GM21360 (cell line): ENCODE results near the gene EXOC6B.
A peak's percentile ranks its signal among the peaks of the same experiment; 100 is the strongest.

ENCODE experiments used
- ATAC-seq: cut with Tn5 transposase; IDR thresholded peaks from one replicate; pipeline ENCODE4 v1.9.1; 2021; ENCODE audit warnings: mild to moderate bottlenecking, moderate library complexity; ENCODE audit not compliant: unreplicated experiment

EXOC6B gene

DNA sequence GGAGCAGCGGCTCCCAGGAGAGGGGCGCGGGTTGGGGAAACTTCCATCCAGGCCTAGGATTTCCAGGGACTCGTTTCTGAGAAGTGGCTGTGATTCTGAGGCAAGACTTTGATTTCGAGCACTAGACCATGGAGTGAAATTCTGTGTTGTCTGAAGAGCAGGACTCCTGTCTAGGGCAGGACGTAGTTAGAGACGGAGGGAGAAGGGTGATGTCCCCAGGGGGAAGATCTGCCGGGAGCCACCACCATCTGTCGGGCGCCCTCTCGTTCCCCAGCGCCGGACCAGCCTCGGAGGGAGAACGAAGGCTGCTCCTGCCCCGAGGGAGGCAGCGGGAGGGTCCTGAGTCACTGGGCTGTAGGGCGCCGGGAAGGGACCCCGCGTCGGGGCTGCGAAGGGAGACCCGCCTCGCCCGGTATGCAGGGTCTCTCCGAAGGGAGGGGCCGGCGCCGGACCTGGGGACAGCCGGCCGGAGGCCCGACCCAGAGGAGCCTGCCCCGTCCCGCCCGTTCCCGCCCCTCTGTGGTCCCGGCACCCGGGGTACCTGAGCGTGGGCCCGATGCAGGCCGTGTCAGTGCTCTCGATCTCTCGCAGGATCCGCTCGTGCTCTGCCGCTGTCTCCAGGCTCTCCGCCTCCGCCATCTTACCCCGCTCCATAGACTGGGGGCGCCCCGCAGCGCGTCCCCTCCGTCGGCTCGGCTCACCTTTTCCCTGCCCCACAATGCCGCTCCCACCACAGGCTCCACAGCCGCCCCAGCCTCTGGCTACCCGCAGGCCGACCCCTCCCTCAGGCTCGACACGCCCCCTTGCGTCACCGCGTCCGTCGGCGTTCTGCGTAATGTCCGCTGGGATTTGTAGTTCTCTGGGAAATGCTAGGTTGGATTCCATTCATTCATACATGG lies at the start of gene EXOC6B:
EXOC6B (minus strand) TSS at position 777 of the 899 bp plus-strand sequence.
- peak; percentile 94 for ATAC-seq

DNA sequence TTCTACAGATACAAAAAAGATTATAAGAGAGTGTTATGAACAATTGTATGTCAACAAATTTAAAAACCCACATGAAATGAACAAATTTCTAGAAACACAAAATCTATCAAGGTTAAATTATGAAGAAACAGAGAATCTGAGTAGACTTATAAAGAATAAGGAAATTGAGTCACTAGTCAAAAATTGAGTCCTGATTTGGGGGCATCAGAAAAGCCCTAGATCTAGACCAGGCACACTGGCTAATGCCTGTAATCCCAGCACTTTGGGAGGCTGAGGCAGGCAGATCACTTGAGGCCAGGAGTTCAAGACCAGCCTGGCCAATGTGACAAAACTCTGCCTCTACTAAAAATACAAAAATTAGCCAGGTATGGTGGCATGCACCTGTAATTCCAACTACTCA lies 46.0 kb upstream of the EXOC6B start:
- no peak for ATAC-seq

DNA sequence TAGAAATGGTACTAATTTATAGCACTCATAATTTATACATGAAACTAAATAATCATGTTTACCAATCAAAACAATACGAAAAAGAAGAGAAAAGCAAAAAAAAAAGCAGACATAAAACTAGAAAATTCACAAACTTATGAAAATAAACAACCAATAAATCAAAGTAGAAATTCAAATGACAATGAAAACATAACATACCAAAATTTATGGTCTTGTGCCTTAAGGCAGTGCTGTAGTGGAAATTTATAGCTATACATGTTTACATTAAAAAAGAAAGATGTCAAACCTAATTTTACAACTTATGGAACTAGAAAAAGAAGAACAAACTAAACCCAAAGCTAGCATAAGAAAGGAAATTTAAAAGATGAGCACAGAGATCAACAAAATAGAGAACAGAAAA lies 45.2 kb upstream of the EXOC6B start:
- ATAC-seq = no peak

DNA sequence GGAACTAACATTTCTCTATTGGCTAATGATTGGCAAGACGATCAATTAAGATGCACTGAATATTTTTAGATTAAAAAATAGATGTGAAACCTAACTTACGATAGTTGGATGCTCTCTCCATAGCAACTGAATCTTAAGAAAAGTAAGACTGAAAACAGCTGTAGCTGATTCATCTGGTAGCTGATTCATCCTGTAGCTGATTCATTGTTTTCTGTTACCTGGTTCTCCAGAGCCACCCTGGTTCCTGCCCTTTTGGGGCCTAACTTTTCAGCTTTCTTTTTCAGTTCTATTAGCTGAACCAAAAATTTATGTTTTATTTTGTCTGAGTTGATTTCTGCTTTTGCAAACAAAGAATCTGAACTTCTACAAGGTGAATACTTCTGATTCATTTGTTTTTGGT lies 38.7 kb upstream of the EXOC6B start:
- peak; percentile 60 for ATAC-seq

DNA sequence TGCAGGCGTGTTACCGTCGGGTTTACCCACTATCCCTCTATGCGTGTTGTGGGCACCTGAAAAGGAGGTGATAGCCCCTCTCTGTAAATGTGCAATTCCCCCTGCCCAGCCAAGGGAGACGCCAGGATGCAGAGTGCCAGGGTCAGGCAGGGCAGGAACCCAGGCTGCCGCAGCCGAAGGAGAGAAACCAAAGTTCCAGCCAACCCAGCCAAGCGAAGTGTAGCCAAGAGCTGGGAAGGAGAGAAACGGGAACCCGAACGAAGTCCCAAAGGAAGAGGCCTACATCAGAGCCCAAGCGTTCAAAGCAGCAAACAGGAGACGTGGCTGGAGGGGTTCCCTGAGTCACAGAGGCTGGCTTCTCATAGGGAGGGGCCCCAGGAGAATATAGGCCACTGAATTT lies 37.2 kb upstream of the EXOC6B start:
- no peak for ATAC-seq

DNA sequence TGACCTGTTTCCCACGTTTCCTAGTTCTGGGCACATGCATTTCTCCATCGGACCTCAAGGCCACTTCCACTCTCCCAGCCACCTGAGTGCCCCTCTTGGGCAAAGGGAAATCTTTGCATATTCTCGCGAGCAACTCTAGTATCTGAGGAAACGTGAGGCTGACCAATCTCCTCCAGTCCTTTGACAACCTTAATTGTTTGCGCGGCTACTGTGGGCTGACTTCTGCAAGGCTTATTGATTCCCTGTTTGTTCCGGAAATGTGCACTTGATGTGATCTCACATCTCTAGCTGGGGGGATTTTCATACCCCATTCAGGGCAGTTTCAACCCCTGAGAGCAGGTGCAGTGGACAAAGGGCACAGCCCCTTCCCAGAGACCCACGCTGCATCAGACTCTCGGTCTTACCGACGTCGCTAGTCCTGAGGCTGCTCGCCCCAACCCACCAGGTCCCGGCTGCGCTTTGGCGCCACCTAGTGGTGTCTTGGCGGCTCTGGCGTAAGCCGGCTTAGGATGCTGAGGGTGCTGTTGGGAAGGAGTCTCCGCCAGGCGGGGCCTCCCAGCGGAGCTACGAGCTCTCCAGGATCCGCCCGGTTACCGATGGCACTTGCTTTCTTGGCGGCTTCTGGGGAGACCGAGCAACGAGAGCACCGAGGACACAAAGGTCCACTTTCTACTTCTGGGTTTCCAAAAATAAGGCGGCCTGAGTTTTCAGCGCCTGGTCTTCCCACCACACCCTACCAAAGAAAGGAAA lies 36.6 kb upstream of the EXOC6B start:
- ATAC-seq = peak; percentile 90

DNA sequence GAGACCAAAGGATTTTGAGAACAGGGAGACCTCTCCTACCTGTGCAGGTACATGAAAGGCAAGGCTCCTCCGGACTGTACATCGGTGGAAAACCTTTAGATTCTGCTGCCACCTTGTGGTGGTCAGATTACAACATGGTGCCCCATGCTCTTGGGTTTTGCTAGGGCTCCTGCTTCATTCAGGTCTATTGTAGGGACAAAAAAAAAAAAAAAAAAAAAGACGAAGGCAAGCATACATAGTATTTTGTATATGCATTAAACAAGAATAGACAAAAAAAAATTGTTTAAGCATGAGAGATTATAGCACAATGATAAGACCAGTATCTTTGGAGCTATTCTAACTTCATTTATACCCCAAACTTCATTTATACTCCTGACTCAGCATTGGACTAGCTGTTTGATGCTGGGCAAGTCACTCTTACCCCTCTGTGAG lies 34.0 kb upstream of the EXOC6B start:
- peak; percentile 41 for ATAC-seq

DNA sequence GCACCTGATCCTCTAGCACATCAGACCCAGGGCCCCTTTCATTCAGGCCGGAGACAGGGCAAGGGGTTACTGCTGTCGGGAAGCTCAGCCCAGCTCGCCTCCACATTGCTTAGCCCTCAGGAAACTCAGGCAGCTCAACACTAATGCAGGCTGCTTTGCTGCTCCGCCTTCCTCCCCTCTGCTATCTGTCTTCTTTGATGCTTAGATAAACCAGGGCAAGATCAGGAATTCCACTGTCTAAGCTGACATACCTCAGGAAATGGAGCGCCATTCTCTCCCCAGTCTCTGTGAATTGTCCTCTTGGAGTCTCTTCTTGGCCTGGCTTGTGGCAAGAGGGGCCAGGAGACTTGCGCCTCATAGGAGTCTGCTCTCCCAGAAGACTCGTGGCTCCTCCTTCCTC lies 25.5 kb upstream of the EXOC6B start:
- no peak for ATAC-seq

DNA sequence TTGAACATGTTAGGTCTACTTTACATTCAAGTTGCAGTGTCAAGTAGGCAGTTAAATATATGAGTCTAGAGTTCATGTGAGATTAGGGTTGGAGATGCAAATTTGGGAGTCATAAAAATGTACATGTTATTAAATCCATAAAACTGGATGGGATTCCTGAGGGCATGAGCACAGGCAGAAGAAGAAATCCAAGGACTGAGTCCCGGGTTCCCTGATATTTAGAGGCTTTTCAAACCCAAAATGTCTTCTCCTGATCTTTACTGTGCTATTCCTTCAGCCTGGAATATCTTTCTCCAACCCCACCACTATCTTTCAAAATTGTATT lies 23.3 kb upstream of the EXOC6B start:
- no peak for ATAC-seq

DNA sequence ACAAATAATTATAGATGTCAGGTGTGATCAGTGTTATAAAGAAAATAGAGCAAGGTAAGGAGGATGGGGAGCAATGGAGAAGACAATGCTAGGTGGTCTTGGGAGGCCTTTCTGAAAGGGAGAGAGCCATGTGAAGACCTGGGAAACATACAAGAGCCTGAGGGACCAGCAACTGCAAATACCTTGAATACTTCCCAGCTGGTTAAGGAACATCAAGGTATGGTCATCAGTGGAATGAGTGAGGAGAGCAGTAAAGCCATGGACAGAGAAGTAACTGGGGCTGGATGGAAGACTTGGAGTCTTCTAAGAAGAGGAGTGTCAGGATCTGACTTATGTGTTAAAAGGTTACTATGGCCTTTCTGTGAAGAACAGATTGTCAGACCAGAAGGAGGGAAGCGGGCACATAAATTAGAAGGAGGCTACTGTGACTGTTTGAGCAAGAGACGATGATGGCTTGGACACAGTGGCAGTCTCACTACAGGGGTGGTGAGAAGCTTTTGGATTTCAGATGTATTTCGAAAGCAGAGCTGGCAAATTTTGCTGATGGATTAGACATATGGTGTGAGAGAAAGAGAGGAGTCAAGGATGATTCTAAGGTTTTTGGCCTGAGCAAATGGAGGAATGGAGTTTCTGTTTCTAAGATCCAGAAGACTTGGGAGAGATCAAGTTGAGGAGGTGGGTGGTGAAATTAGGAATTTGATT lies 22.8 kb upstream of the EXOC6B start:
- ATAC-seq = no peak

DNA sequence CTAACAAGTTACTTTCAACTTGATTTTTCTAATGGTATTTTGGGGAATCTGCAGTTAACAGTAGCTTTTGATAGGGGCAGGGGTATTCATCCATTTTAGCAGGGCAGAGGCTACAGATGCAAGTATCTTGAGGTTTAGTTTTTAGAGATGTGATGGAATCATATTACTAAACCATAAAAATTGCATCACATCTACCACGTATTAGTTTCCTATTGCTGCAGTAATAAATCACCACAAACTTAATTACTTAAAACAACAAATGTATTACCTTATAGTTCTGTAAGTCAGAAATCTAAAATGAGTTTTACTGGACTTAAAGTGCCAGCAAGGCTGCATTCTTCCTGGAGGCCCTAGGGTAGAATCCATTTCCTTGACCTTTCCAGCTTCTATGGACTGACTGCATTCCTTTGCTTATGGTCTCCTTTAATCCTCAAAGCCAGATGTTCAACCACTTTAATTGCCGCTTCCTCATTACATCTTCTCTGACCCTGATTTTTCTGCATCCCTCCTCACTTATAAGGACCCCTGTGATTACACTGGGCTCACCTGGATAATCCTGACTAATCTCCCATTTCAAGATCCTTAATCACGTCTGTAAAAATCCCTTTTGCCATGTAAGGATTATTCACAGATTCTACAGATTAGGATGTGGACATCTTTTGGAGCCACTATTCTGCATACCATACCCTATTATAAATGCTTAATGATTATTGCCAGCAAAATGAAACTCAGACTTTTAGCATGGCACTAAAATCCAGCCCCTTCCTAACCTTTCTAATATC lies 21.9 kb upstream of the EXOC6B start:
- no peak for ATAC-seq

DNA sequence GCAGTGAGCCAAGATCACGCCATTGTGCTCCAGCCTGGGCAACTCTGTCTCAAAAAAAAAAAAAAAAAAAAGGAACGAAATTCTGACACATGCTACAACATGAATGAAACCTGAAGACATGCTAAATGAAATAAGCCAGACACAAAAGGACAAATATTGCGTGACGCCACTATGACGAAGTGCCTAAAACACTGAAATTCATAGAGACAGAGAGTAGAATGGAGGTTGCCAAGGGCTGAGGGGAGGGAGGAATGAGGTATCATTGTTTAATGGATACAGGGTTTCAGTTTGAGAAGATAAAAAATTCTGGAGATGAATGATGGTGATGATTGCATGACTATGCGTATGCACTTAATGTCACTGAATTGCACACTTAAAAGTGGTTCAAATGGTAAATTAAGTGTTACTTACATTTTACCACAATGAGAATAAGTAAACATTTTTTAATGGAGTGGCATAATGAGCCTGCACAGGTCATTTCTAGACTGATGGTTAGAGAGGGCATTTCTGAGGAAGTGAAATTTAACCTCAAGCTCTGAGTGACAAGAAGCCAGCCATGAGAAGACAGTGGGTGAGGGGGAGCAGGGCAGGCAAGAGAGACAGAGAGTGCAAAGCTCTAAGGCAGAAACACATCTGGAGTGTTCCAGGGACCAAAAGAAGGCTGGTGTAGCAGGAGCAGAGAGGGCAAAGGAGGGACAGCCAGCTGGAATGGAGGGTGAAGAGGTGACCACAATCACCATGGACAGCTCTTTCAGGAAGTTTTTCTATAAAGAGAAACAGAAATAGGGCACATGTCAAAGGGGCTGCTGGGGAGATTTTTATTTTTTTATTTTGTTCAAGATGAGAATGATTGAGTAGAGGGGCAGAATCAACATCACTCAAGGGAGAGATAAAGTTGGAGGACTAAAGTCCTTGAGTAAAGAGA lies 20.6 kb upstream of the EXOC6B start:
- ATAC-seq = no peak

DNA sequence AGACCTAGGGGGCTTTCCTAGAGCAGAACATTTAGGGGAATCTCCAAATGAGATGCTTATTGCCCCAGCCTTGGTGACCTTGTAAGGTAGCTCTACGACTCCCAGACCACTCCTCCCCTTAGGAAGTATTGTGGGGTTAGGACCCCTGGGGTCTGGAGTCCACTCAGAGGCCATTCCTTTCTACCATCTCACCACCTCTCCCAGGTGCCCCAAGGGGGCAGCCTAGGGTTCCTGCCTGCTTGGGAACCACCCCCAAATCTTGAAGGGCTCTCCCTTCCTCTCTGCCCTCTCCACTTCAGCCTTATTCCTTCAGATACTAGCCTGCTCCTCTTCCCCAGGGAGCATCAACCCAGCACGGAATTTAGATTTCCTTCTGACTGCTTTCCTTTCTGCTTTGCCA lies 17.5 kb upstream of the EXOC6B start:
- no peak for ATAC-seq

DNA sequence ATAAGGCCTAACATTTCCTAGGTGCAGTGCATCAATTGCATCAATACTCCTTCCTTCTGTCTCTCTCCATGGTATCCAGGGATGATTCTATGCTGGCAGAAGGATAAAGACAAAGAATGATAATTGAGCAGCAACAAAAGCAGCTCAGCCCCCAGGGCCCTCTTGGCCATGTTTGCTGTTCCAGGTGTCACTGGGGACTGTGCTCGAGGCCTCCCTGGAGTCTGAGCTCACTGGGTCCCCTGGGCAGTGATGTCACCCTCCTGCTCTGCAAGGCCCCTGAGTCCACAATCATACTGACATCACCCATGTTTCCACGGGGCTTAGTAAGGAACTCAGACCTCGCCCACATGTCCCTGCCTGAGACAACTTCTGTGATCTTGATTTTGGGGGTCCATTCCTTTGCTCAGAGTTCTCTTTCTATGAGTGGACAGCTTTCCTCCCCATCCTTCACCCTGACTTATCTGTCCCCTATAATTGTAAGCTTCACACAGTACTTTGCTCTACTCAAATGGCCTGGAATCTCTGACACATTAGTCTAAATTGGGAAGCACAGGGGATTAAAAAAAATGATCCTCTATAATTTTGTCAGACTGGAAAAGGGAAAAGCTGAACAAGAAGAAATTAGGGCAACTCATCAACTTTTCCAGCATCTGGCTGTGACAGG lies 15.8 kb upstream of the EXOC6B start:
- no peak for ATAC-seq

DNA sequence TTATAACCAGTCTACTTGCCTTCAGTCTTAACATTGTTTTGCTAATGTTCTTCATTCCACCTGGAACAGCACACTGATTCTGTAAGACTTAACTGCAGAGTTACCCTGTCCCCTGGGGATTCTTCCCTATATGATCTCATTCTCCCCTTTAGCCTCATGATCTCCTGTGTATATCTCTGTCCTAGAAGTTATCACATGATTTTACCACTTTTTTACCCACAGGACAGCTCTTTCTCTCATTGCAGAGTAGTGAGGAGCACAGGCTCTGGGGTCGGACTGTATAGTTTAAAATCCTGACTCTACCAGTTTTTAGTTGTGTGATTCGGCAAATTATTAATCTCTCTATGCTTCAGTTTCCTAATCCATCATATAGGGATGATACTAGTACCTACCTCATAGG lies 14.2 kb upstream of the EXOC6B start:
- no peak for ATAC-seq

DNA sequence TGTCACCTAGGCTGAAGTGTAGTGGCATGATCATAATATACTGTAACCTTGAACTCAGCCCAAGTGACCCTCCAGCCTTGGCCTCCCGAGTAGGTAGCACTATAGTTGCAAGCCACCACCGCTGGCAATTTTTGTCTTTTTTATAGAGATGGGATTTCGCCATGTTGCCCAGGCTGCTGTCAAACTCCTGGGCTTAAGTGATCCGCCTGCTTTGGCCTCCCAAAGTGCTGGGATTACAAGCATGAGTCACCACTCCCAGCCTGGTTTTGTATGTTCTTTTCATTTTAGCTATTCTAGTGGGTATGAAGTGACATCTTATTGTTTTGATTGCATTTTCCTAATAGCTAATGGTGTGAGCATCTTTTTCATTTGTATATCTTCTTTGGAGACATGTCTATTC lies 11.3 kb upstream of the EXOC6B start:
- ATAC-seq = no peak

DNA sequence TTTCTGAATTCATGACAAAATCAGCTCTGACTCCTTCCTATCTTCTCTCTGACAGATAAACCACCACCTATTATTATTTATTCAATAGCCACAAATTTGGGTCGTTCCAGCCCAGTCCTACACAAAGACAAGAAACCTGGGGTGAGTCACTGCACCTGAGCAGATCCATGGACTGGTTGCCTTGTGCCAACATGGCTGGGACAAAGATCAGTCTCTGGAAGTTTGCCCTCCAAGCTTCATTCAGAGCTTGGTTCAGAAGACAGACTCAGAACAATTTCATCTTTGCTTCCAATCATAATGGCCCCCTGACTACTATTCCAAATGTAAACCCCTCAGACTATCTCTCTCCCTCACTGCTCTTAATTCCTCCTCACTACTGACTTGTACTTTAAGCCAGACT lies 9.6 kb upstream of the EXOC6B start:
- ATAC-seq = no peak

DNA sequence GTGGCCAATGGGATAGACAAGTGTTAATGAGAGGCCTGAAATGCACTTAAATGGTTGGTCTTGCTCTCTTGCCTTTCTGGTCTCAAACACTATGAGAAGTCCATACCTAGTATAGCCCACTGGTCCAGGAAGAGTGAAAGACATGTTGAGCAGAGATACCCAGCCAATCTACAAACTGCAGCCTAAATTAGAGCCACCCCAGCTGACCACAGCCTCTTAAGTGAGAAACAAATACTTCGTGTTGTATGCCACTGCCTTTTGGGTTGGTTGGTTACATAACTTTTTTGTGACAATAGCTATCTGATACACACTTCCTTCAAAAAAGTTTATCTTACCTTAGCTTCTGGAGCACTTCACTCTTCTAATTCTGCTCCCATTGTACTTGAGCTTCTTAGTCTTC lies 8.8 kb upstream of the EXOC6B start:
- no peak for ATAC-seq

DNA sequence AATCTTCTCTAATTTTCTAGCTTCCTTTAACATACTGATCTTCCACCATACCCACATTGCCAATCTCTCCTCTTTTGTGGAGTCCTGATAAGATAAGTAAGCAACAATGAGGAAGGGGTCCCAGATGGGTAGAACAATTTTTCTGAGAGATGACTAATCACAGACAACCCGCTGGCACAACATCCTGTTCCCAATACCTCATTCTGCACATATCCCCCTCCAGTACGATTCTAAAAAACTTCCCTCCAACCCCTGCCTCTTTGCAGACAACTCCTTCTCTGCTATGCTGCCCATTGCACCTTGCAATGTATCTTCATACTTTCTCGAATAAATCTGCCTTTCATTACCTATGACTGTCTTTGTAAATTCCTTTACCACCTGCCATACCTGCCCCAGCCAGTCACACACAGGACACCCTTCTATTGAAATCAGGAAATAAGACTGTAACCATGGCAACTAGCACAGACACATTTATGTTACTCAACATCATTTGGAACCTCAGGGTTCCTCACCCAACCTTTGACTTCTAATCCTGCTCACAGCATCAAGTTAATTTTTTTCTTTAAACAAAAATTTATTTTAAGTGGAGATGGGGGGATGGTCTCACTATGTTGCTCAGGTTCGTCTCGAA lies 7.4 kb upstream of the EXOC6B start:
- no peak for ATAC-seq
